GM21390 (cell line): ENCODE results near the gene TBC1D7.
A peak's percentile ranks its signal among the peaks of the same experiment; 100 is the strongest.

Source experiments
- ATAC-seq: cut with Tn5 transposase; IDR thresholded peaks from one replicate; pipeline ENCODE4 v1.9.1; 2021; ENCODE audit not compliant: unreplicated experiment

Gene TBC1D7

DNA sequence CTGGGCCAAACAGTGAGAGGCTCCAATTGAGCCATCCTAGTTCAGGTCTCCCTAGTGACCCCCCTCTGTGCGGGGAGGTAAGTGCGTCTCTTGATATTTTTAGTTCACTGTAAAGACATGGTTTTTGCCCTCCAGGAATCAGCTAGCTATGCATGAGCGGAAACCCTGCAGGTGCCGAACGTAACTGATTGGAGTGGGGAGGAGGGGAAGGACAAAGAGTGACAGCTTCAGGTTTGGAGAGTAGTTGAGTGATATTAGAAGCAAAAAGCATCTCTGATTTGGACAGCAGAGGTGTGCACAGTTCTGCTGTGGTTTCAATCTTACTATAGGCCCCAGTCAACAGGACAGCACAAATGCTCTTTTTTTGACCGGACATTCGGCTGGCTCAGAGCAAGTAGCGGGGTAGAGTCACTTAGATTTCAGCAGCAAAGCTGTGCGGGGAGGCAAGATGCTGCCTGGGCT is 31.8 kb downstream of the TBC1D7 start:
- ATAC-seq = peak; percentile 38

DNA sequence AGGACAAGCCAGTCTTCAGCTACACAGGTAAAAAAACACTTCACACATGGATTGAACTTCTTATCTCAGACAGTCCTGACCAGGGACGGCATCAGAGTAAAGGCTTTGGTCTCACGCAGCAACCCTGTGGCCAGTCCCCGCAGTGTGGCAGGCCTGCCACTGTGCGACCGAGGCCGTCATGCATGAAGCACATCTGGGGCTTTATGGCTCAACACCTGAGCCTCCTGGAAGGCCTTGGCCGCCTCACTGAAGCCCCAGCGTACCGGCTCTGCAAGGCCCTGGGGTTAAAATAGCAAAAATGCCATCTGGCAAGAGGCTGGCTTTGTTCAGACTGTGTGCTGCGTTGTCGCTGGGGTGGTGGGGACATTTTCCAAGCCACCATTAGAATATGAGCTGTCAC is 32.8 kb downstream of the TBC1D7 start:
- ATAC-seq = no peak

- no peak for ATAC-seq
These were observed 33.8 kb downstream of the TBC1D7 start for GRCh38 chr6:13294499-13295069.

- no peak for ATAC-seq
These were observed 35.6 kb downstream of the TBC1D7 start for GRCh38 chr6:13292774-13293173.

- ATAC-seq = no peak
These were observed 38.0 kb downstream of the TBC1D7 start for GRCh38 chr6:13290335-13290734.

- no peak for ATAC-seq
These were observed 38.5 kb downstream of the TBC1D7 start for GRCh38 chr6:13289789-13290318.

DNA sequence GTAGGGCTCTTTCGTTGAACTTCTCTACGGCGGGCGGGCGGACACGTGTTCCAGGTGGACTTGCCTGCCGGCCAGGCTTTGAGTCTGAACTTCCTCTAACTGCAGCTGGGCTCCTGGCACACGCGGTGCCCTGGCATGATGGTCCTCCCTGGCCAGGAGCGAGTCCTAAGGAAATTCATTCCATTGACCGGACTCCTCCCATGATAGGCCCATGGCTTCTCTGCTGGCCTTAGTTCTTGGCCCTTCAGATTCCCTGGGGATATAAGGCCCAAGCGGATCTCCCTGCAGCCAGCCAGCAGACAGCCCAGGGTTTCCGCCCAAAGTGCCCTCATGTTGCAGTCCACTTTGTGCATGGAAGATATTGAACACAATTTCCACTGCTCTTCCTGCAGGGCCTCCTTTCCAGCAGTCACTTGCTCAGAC is 39.4 kb downstream of the TBC1D7 start:
- ATAC-seq = no peak

DNA sequence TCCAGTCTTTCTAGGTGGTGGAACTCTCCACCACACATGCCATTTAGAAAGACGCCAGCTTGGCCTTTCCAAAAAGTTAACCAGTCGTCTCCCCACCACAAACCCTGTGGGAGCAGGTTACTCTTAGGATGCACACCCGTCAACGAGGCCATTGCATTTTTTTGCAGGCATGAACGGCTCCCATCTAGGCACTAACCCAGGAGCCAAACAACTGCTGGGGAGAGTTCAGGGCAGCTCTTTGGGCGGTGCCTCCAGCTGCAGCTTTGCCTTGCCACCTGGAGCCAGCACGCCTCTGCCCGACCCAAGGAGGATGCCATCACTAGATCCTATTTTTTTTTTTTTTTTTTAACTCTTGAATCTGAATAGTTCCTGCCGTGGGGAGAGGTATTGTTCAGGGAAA is 39.9 kb downstream of the TBC1D7 start:
- ATAC-seq = no peak

DNA sequence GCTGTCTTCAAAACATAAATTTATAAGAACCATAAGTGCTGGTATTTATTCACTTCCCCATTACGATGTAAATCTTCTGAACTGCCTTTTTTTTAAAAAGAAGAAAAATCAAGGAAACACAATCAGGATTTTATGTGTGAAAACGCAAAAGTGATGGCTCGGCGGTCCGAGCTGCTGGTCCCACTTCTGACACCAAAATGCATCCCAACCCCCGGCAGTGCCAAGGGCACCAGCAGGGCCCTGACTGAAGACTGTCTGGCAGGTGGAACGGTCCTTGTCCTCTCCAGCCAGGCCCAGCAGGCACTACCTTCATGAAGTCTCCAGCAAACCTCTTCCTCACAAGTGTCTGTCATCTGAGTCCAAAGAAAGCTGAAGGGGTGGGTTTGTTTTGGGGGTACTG is 41.2 kb downstream of the TBC1D7 start:
- no peak for ATAC-seq

DNA sequence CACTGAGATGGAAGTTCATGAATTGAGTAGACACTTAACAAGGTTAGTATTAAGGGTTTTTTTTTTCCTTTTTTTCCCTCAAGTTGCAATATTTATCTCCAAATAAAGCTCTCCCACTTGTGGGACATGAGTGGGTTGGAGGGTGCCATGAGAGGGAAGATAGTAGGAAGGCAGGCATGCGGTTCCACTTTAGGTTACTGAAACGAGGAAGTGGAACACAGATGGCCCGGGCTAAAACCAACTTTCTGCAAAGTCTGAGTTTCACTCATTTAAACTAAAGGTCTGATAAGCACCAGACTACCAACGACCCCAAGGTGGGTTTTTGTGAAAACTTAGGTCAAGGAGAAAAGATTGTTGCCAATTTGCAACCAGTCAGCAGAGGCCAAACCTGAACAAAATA is 42.2 kb downstream of the TBC1D7 start:
- ATAC-seq = no peak

DNA sequence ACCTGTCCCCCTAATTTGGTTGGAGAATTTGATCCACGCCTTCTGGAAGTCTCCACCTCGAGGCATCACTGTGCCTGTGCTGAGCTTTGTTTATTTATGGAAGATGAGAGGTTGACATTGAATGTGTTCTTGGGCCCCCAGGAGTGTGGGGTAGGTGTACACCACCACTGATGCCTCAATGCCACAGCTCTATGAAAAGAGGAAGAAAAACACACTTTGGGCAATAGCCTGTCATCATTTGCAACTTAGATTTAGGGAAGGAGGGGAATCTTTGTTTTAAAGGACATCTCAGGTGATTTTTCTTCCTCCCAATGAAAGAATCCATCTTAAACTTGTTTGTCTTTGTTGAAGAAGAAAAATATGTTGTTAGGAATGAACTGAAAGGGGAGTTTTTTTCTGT is 42.6 kb downstream of the TBC1D7 start:
- no peak for ATAC-seq

DNA sequence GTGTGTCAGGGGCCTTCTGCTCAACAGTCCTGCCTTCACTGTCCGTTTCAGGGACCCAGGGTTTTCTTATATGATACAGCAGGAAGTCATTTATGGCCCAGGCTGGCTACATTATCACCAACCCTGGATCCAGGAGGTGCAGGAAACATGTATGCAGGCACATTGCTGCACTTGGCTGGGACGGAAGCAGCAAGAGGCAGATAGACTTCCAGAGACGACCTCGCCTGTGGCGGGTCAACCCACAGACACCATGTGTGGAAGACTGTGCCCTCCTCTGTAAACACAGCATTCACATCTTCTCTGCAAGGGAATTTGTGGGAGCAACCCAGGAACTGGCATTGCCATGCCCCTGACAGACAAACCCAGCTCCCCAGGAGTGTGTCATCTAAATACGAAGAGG is 43.7 kb downstream of the TBC1D7 start:
- ATAC-seq = no peak

DNA sequence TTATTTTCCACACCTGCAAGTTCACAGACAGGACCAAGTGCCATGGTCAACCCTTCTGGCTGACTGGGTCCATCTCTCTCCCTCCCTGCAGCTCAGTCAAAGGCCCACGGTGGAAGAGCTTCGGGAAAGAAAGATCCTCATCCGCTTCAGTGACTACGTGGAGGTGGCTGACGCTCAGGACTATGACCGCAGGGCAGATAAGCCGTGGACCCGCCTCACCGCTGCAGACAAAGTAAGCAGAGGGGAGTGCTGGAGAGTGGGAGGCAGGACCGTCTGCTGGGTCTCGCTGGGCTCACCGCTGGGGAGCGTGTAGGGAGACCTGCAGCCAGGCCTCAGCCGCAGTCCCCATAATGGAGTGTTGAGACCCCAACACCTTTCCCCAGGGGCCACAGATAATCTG is 45.0 kb downstream of the TBC1D7 start:
- ATAC-seq = no peak

DNA sequence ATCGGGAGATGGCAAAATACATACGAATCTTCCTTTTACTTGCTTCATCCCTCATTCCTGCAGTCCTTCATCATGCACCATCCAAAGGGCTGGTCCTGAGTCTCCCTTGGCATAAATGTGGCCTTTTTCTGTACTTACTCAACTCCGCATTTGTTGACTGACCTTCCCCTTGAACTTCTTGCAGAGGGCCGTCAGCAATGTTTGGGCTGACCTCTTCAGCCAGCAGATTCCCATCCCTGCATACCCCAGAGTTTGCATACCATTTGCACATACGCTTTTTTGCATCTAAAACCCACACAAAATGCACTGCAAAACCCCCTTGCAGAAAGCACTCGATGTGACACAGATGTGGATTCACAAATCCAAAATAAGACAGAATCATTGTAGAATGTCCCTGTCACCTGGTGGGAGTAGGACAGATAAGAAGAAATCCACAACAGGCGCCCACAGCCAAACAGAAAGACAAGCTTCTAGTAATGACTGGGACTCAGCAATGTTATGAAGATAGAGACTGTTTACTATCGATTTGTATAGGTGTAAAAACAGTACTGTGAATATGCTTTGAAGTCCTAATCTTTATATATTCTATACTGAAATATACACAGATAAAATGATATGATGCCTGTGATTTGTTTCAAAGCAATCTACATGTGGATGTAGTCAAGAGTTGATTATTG is 45.8 kb downstream of the TBC1D7 start:
- no peak for ATAC-seq

GRCh38 chr6:13281686-13282085 is 46.7 kb downstream of the TBC1D7 start:
- ATAC-seq = no peak

DNA sequence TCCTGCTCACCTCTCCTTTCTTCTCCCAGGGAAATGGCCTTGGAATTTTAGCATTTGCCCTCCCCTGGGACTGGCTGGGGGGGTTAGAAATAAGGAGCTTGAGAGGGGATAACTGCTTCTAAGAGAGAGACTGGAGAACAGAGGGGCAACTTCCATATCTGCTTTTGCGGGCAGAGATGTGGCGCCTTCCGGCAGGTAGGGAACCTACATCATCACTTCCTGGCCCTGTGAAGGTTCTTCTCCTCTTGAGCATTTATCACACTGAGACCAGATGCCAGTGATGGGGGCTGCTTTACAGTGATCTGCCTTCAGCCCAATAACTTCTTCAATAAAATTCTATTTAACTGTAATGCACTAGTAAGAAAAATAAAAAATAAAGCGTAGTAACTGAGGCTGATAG is 48.1 kb downstream of the TBC1D7 start:
- no peak for ATAC-seq

GRCh38 chr6:13278991-13279390 is 49.3 kb downstream of the TBC1D7 start:
- ATAC-seq = no peak

DNA sequence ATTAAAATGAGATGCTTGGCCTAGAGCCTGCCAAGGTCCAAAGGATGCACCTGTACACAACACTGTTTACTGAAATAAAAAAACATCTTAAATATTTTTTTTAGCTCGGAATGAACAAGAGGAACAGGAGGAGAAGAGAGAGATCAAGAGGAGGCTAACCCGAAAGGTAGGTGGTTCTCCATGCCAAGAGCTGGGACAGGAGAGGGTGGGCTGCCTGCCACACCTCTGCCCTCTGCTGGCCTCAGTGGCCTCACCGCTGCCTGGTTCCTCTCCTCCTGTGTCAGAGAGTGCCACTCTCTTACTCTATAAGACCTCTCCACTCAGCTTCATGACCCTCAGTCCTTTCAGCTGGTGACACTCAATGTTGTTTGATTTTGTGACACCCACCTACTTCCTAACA is 50.2 kb downstream of the TBC1D7 start:
- no peak for ATAC-seq

DNA sequence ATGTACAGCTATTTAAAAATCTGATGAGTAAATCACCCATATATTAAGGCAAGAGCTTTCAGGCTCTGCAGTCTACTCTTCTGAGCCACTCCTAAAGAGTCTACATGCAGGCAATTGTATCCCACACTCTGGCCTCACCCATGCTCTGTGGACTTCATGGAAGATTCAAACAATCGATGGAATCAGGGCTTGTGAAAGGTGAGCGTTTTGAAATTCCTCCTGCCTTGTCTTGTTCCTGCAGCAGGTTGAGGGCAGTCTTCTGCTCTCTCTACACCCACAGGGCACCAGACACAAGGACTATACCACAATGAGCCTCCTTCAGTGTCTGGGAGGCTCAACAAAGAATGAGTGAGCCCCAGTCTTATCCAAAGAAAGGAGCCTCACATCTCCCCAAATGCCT is 51.1 kb downstream of the TBC1D7 start:
- no peak for ATAC-seq

- no peak for ATAC-seq
These were observed 52.8 kb downstream of the TBC1D7 start for GRCh38 chr6:13275435-13275989.

DNA sequence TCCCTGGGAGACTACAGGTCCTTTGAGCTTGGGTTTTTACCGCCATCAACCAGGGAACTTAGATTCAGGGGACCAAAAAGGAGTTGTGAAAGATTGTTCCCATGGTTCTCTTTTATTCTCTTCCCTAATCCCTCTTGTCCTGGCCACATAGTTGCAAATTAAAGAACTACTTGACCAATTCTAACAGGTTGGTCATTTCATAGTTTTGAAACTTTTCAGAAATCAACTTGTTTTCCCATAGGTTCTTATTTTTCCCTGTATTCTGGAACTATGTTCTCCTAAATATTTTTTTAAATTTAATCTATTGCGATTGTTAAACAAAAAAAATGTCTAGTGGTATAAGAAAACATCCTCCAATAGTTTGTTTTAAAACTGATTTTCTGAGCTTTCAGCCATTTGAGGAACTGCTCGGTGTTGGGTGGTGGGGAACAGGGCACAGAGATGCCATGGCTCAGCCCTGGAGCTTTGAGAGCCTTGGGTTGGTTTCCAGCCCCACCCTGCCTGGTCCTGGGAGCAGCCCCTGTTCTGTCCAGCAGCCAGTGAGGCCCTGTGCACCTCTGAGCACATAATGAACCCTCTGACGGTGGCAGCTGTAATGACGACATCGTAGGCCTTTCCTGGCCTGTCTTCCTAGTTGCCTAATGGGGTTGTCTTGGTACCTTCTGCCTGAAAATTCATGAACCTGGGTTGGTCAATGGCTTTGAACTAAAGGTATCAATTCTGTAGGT is 53.5 kb downstream of the TBC1D7 start:
- no peak for ATAC-seq
